Subcutaneous abdominal adipose tissue (tissue), 5 donors: ENCODE results near the gene CARS2.

Experiments
- H3K27ac ChIP-seq: one replicate; pipeline ENCODE4 v1.7.0; 2013; ENCODE audit warnings: low read depth, mild to moderate bottlenecking, inconsistent platforms, low read length, moderate library complexity
- H3K27me3 ChIP-seq, 5 donors: one replicate each; pipeline ENCODE4 v1.7.0; 2013; ENCODE audit warnings: low read length in 5 of 5, inconsistent platforms in 1 of 5; ENCODE audit not compliant: control insufficient read depth in 5 of 5, insufficient read depth in 4 of 5
- H3K36me3 ChIP-seq, 5 donors: one replicate each; pipeline ENCODE4 v1.7.0; 2013; ENCODE audit warnings: low read length in 5 of 5; ENCODE audit not compliant: control insufficient read depth in 5 of 5, insufficient read depth in 5 of 5
- H3K4me1 ChIP-seq, 5 donors: one replicate each; pipeline ENCODE4 v1.7.0; 2013; ENCODE audit warnings: low read length in 5 of 5, mild to moderate bottlenecking in 3 of 5, moderate library complexity in 1 of 5; ENCODE audit not compliant: control insufficient read depth in 5 of 5, insufficient read depth in 5 of 5
- H3K4me3 ChIP-seq, 5 donors: one replicate each; pipeline ENCODE4 v1.7.0; 2013; ENCODE audit warnings: low read length in 5 of 5, low read depth in 1 of 5
- H3K9ac ChIP-seq, 5 donors: one replicate each; pipeline ENCODE4 v1.7.0; 2013; ENCODE audit warnings: low read length in 5 of 5, mild to moderate bottlenecking in 4 of 5, moderate library complexity in 3 of 5
- H3K9me3 ChIP-seq, 5 donors: one replicate each; pipeline ENCODE4 v1.7.0; 2013; ENCODE audit warnings: low read length in 5 of 5; ENCODE audit not compliant: control insufficient read depth in 5 of 5
- donor health status: healthy.
- donor health status: healthy.
- donor health status: healthy.
- donor health status: healthy.
- donor health status: healthy.

Gene CARS2

DNA sequence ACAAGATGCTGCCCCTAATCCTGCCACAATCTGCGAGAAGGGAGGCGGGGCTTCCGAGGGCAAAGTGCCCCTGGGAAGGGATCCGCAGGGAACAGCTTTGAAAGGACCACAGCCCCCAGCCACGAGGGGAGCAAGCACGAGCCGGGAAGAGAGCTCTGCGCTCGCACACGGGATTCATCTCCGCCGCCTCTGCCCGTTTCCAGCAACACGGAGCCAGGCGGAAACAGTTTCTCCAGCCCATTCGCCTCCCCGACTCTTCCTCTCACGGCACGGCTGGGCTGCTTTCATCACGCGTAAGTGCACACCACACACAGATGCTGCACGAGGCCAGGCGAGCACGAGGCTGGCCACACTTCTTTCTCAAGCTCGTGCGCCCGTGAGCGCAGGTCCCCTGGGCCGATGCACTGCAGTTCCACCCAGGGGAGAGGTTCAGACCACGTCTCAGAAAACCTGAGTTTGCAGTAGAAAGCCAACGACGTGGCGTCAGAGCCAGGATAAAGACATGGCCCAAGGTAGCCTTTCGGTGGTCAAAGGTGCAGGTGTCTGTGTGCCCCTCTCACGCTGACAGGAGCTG is 57.0 kb downstream of the CARS2 start:
- Histone ChIP-seq H3K4me1 (peaks cover 0 to 10% (median 0%) of the 10 kb centered on the region in 5 donors), H3K36me3 (peaks cover 0 to 55% (median 52%) of the 10 kb centered on the region in 5 donors), H3K4me3 (no peak overlapping the region), H3K9me3 (no peaks in the 10 kb centered on the region), H3K27ac (no peak overlapping the region), H3K9ac (no peak overlapping the region), H3K27me3 (no peaks in the 10 kb centered on the region)

DNA sequence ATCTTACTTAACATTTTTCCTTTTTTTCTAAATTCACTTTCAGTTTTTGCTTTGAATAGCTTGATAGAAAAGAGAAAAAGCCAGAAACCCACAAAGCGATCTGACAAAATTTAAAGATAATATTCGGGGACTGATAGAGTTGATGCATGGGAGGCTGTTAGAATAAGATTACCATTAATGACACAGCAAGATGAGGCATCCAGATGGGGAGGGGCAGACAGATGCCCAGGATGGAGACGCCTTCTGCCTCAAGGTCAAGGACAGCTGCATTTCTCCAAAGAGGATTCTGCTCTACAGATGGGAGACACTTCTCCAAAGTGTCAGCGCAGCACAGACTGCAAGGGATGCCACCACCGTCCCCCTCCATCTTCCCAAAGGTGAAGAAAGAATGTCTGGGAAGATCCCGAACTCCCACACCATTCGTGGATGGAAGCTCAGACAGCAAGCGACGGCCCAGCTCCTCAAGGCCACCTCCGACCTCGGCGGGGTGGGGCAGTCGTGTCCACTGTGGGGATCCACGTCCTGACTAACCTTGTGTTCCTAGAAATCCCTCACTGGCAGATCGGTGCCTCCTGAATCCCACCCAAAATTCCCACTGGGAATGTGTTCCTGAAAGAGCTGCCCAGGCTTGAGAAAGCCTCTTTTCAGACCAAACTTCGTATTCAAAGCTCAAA is 57.6 kb downstream of the CARS2 start:
- Histone ChIP-seq H3K4me3 (no peak overlapping the region), H3K27me3 (no peaks in the 10 kb centered on the region), H3K9me3 (no peaks in the 10 kb centered on the region), H3K4me1 (peaks cover 0 to 10% (median 0%) of the 10 kb centered on the region in 5 donors), H3K36me3 (peaks cover 0 to 59% (median 54%) of the 10 kb centered on the region in 5 donors), H3K27ac (no peak overlapping the region), H3K9ac (no peak overlapping the region)

DNA sequence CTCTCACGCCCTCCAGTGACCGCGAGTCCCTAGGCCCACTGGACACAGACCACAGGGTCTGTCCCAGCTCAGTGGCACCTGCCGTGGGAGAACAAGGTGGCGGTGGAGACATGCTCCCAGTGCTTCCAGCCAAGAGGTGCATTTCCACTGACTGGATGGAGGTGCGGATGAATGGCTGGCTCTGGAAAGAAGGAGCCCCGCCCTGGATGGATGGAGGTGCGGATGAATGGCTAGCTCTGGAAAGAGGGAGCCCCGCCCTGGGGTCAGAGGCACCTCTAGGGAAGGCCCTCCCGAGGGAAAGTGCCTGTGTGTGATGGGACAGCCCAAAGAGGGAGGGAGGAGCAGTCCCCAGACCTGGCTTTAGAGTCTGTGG is 58.6 kb downstream of the CARS2 start:
- H3K9me3 ChIP-seq, result no peaks in the 10 kb centered on the region
- H3K27me3 ChIP-seq, result no peaks in the 10 kb centered on the region
- H3K36me3 ChIP-seq, result peaks cover 0 to 64% (median 58%) of the 10 kb centered on the region in 5 donors
- peaks cover 0 to 10% (median 0%) of the 10 kb centered on the region in 5 donors for H3K4me1 ChIP-seq
- no peak overlapping the region for H3K27ac ChIP-seq
- H3K4me3 ChIP-seq, result no peak overlapping the region
- H3K9ac ChIP-seq, result no peak overlapping the region

DNA sequence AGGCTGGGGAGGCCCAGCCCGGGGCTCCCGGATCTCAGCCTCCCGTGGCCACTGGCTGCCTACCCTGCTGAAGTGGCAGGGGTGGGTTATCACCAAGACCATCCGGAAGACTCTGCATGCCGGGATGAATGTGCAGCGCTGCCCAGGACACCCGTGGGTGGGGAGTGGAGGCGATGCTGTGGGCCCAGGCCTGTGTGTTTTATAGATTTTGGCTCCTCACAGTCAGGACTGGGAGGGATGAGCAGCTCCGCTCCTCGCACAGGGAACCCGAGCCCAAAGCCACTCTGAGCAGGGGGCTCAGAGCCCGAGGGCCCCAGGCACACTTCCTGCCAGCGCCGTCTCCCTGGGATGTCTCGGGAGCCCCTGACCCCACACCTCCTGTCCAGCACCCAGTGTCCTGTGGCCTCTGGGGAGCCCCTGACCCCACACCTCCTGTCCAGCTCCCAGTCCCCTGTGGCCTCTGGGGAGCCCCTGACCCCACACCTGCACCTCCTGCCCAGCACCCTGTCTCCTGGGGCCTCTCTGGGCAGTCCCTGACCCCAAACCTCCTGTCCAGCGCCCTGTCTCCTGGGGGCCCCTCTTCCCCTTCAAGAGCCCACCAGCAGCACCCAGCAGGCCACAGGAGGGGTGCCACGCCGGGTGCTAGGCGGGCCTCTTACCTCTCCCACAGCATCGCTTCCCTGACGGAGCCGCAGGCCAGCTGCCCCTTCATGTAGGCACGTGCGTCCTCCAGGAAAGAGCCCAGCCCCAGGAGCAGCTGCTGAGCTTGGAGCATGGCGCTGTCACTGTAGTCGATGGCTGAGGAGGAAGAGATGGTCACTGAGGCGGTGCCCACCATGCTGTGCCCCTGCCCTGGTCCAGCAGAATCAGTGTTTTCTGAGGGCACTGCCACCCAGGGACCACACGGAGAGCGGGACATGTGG is 59.2 kb downstream of the CARS2 start:
- Histone ChIP-seq H3K4me1 (peaks cover 0 to 10% (median 0%) of the 10 kb centered on the region in 5 donors), H3K27me3 (no peaks in the 10 kb centered on the region), H3K9ac (no peak overlapping the region), H3K27ac (no peak overlapping the region), H3K36me3 (peaks cover 0 to 67% (median 58%) of the 10 kb centered on the region in 5 donors), H3K9me3 (no peaks in the 10 kb centered on the region), H3K4me3 (no peak overlapping the region)

DNA sequence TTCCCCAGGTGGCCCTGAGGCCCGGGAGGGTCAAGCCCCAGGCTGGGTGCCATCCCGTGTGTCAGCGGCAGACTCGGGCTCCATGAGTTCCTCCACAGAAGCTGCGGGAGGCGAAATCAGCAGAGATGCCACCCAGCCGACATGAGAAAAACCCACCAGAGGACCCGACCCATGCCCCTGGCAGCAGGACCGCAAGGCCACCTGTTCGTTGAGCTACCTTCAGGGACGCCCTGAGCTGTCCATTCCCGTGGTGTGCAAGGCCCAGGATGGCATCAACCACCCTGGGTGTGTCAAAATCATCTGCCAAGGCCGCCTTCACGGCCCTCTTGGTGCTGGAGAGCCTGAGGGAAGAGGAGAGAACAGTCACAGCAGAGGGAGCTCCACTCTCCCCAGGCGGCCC is 60.2 kb downstream of the CARS2 start:
- Histone ChIP-seq H3K27me3 (no peaks in the 10 kb centered on the region), H3K27ac (no peak overlapping the region), H3K36me3 (peaks cover 0 to 69% (median 60%) of the 10 kb centered on the region in 5 donors)

DNA sequence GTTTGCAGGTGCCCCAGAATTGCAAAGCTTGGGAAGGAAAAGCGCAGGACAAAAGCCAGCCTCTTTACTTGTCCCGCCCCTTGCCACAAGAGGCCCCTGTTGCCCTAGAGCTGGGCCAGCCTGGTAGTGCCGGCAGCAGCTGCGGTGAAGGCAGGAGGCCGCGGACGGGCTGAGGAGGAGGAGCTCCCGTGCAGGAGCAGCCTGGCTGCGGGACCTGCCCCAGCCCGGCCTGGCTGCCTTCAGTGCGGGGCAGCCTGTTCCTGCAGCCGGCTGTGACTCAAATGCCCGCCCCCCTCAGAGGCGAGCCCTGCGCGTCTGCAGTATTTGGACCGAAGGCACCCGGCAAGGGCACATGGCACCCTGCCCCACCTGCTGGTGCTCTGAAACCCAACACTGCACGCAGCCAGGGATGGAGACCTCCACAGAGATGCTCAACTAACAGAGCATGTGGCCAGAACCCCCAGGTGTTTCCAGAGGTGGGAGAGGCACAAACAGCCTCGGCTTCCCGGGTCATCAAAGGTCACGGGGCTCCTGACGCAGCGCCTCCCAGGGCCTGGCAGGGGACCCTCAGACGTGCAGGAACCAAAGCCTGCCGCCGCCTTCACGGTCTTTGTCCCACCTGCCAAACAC is 60.9 kb downstream of the CARS2 start:
- H3K4me3 ChIP-seq, result no peak overlapping the region
- H3K36me3 ChIP-seq, result peaks cover 0 to 69% (median 62%) of the 10 kb centered on the region in 5 donors
- H3K4me1 ChIP-seq, result peaks cover 0 to 10% (median 0%) of the 10 kb centered on the region in 5 donors
- H3K9ac ChIP-seq, result no peak overlapping the region
- no peaks in the 10 kb centered on the region for H3K27me3 ChIP-seq
- H3K27ac ChIP-seq, result no peak overlapping the region
- H3K9me3 ChIP-seq, result no peaks in the 10 kb centered on the region

More for the DNA sequence above, 60.2 kb downstream of the CARS2 start:
- peaks cover 0 to 10% (median 0%) of the 10 kb centered on the region in 5 donors for H3K4me1 ChIP-seq
- no peak overlapping the region for H3K4me3 ChIP-seq
- H3K9me3 ChIP-seq, result no peaks in the 10 kb centered on the region
- H3K9ac ChIP-seq, result no peak overlapping the region

DNA sequence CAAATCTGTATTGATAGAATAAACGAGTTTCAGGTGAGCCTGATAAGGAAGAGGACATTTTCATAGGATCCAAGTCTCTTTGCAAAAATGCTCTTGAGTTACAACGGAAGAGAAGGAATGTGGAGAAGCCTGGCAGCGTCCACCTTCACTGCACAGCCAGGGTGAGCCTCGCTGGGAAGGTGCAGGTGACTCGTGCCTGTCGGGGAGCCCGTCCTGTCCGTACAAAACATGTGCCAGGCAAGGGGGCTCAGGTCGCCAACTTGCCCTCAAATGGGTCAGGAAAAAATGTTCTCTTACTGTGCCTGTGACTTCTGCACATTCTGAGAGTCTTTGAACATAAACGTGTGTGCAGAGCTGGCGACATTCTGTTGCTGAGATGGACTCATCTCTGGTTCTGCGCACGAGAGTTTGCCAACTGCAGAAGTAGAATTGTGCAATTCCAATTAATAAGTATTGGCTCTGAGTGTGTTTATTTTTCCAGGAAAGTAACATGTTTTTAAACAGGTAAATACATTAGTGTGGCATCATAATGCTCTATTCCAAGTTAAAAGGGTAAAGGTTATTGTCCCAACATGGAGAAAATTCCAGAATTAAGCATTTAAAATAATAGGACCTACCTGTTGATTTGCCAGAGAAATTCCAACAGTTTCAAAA is 62.0 kb downstream of the CARS2 start:
- Histone ChIP-seq H3K36me3 (peaks cover 0 to 69% (median 62%) of the 10 kb centered on the region in 5 donors), H3K4me1 (peaks cover 0 to 10% (median 0%) of the 10 kb centered on the region in 5 donors)

DNA sequence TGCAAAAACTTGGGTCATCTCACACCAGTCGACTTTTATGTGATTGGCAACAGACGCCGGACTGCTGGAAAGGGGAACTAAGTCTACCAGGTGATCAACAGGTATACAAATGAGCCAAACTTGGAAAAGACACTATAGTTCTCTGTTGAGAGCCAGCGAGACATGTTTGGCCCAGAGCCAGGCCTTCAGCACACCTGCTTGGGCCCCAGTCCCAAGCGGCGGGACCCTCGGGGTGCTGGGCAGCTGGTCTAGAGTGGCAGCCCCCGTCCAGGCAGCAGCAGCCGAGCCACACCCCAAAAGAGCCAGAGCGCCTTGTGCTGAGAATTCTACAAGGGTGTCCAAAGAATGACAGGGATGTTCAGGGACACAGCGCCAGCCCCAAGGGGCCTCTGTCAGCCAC is 62.6 kb downstream of the CARS2 start:
- Histone ChIP-seq H3K4me1 (peaks cover 0 to 10% (median 0%) of the 10 kb centered on the region in 5 donors), H3K27me3 (no peaks in the 10 kb centered on the region), H3K9me3 (no peaks in the 10 kb centered on the region), H3K36me3 (peaks cover 0 to 72% (median 65%) of the 10 kb centered on the region in 5 donors), H3K4me3 (no peak overlapping the region), H3K9ac (no peak overlapping the region), H3K27ac (no peak overlapping the region)

More for the DNA sequence above, 62.0 kb downstream of the CARS2 start:
- Histone ChIP-seq H3K4me3 (no peak overlapping the region), H3K9me3 (no peaks in the 10 kb centered on the region), H3K9ac (no peak overlapping the region), H3K27ac (no peak overlapping the region), H3K27me3 (no peaks in the 10 kb centered on the region)

DNA sequence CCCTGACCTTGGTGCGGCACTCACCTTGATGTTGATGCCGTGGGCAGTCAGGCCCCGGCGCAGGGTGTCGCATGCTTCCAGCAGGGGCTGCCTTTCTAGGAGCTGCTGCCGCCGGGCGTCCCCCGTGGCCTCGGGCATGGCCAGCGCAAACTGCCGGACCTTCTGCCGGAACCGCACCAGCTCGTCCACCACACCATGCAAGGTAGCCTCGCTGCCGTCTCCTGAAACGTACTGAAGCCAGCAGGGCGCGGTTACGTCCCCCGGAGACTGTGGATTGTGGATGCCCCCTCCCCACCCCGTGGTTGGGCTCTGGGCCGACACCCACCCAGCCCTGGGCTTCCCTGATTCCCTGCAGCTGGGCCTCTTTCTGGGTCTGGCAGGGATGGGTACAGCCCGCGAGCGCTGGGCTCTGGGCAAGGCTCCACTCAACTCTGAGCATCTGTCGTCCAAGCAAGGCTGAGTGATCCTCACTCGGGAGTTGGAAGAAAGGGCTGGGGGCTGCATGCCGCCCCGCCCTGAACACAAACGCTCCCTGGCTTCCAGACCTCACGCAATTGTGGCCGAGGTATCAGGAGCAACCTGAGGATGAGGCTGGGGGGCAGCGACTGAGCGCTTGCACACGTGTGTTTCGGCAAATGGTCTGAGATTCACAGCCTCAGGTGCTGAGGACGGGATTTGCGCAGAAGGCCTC is 63.5 kb downstream of the CARS2 start:
- Histone ChIP-seq H3K27me3 (no peaks in the 10 kb centered on the region), H3K4me3 (no peak overlapping the region), H3K9ac (no peak overlapping the region), H3K36me3 (peaks cover 0 to 81% (median 72%) of the 10 kb centered on the region in 5 donors), H3K9me3 (no peaks in the 10 kb centered on the region), H3K4me1 (peaks cover 0 to 10% (median 0%) of the 10 kb centered on the region in 5 donors), H3K27ac (no peak overlapping the region)
